Measurements from ENCODE around the gene GOSR1. TPM values are rescaled to one million over a fixed set of nuclear protein-coding genes. Genes with fewer than 3 reads are reported as not detected.
"Not testable (repeated sequence)": the region's sequence is repeated elsewhere in the genome, so short reads cannot be mapped to it uniquely, and the experiment has no call there.

GOSR1 gene
- total RNA-seq, 2 experiments from 2014 or later: 43.2 to 45.6 TPM

DNA sequence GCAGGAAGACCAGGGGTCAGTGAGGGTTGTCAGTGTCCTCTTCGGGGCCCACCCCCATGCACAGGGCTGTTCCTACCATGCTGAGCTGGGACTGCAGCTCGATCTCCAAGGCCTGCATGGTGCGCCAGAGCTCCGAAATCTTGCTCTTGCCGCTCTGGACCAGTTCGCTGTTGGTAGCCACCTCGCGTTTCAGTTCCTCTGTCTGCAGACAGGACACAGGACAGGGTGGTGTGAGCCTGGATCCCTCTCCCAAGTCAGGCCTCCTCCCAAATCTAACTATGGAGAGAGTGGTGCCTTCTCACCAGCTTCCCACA is 90.9 kb downstream of the GOSR1 start:
- Histone ChIP-seq H3K9me3 (ENCODE audit: control insufficient read depth in 1 of 2, insufficient read depth in 1 of 2, low read length in 2 of 2) (no peaks in the 10 kb centered on the region), H3K27ac (ENCODE audit: low read depth in 1 of 2, low read length in 2 of 2) (no peak overlapping the region), H3K4me3 (ENCODE audit: low read length) (no peak overlapping the region), H3K4me1 (ENCODE audit: insufficient read depth, low read length) (no peaks in the 10 kb centered on the region), H3K27me3 (ENCODE audit: control insufficient read depth in 1 of 2, insufficient read depth in 2 of 2, low read length in 2 of 2) (no peaks in the 10 kb centered on the region), H3K36me3 (ENCODE audit: insufficient read depth, low read length) (no peaks in the 10 kb centered on the region)
- no peak overlapping the region for H3K4me3 Mint-ChIP-seq
- DNase-seq (no peak), ATAC-seq (ENCODE audit: poor library complexity) (no peak)
- intact Hi-C loops (cut with DNase I, micrococcal nuclease): no loop called here
- H3K36me3 Mint-ChIP-seq (ENCODE audit: low read depth): no peaks in the 10 kb centered on the region
- POLR2A ChIA-PET: no interaction called here
- TF ChIP-seq, protein P1, sequence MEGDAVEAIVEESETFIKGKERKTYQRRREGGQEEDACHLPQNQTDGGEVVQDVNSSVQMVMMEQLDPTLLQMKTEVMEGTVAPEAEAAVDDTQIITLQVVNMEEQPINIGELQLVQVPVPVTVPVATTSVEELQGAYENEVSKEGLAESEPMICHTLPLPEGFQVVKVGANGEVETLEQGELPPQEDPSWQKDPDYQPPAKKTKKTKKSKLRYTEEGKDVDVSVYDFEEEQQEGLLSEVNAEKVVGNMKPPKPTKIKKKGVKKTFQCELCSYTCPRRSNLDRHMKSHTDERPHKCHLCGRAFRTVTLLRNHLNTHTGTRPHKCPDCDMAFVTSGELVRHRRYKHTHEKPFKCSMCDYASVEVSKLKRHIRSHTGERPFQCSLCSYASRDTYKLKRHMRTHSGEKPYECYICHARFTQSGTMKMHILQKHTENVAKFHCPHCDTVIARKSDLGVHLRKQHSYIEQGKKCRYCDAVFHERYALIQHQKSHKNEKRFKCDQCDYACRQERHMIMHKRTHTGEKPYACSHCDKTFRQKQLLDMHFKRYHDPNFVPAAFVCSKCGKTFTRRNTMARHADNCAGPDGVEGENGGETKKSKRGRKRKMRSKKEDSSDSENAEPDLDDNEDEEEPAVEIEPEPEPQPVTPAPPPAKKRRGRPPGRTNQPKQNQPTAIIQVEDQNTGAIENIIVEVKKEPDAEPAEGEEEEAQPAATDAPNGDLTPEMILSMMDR (IDR thresholded peaks at IDR 0.05): no peak
- no peaks in the 10 kb centered on the region for H3K9me3 Mint-ChIP-seq
- no peak overlapping the region for H3K27ac Mint-ChIP-seq
- H3K27me3 Mint-ChIP-seq: no peaks in the 10 kb centered on the region
- H3K4me1 Mint-ChIP-seq (ENCODE audit: low read depth): no peaks in the 10 kb centered on the region
- CTCF ChIA-PET: no interaction called here

DNA sequence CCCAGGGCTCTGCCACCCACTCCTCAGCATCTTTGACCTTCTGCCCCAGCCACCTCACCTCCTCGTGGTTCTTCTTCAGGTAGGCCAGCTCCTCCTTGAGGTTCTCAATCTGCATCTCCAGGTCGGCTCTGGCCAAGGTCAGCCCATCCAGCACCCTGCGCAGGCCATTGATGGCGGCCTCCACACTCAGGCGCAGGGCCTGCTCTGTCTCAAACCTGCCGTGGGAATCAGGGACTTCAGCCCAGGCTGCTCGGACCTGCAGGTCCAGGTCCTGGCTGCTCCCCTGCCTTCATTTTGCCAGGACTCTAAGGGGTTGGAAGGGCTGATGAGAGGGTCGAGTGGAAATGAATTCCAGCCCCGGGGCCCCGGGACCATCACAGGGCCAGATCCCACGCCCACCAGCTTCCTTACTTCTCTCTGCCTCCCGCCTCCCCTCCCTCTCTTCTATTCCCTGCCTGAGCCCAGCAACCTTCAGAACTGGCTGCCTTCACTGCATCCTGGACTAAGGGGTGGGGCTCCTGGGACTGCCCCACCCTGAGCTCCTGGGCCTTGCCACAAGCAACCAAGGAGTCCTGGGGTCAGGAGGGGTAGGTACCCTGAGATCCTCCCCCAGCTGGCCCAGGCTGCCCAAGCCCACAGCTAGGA is 92.4 kb downstream of the GOSR1 start:
- ATAC-seq (ENCODE audit: poor library complexity); H3K9me3 ChIP-seq (ENCODE audit: control insufficient read depth in 1 of 2, insufficient read depth in 1 of 2, low read length in 2 of 2); CTCF ChIA-PET; intact Hi-C loops (cut with DNase I, micrococcal nuclease); DNase-seq; H3K36me3 ChIP-seq (ENCODE audit: insufficient read depth, low read length); POLR2A ChIA-PET; H3K27me3 ChIP-seq (ENCODE audit: control insufficient read depth in 1 of 2, insufficient read depth in 2 of 2, low read length in 2 of 2); H3K4me3 Mint-ChIP-seq; H3K36me3 Mint-ChIP-seq (ENCODE audit: low read depth); H3K27me3 Mint-ChIP-seq; H3K4me1 Mint-ChIP-seq (ENCODE audit: low read depth); H3K4me1 ChIP-seq (ENCODE audit: insufficient read depth, low read length); H3K27ac Mint-ChIP-seq; H3K9me3 Mint-ChIP-seq; H3K4me3 ChIP-seq (ENCODE audit: low read length); H3K27ac ChIP-seq (ENCODE audit: low read depth in 1 of 2, low read length in 2 of 2): not testable (repeated sequence)

DNA sequence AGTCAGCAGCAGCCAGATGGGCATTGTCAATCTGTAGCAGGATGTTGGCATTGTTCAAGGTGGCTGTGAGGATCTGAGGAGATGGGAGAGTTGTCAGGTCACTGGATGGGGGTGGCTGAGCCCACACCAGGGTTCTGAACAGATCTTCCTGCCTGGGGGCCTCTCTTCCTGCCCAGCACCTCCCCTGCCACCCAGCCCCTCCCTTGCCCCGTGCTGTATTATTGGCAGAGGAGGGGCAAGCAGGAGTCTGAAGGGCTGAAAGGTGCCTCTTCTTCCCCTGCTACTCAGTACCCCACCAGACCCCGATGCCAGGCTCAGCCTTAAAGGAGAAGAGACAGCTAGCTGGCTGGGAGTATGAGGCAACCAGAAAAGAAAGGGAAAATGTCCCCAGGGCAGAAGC is 93.0 kb downstream of the GOSR1 start:
- TF ChIP-seq, protein P1 (IDR thresholded peaks at IDR 0.05): no peak
- no peaks in the 10 kb centered on the region for H3K9me3 ChIP-seq (ENCODE audit: control insufficient read depth in 1 of 2, insufficient read depth in 1 of 2, low read length in 2 of 2)
- H3K27ac Mint-ChIP-seq: no peak overlapping the region
- ATAC-seq (ENCODE audit: poor library complexity) (no peak), DNase-seq (no peak)
- no peaks in the 10 kb centered on the region for H3K4me1 Mint-ChIP-seq (ENCODE audit: low read depth)
- ChIA-PET CTCF (no interaction called here), POLR2A (no interaction called here)
- intact Hi-C loops (cut with DNase I, micrococcal nuclease): no loop called here
- no peak overlapping the region for H3K4me3 ChIP-seq (ENCODE audit: low read length)
- H3K36me3 ChIP-seq (ENCODE audit: insufficient read depth, low read length): no peaks in the 10 kb centered on the region
- no peak overlapping the region for H3K4me3 Mint-ChIP-seq
- no peaks in the 10 kb centered on the region for H3K27me3 Mint-ChIP-seq
- no peak overlapping the region for H3K27ac ChIP-seq (ENCODE audit: low read depth in 1 of 2, low read length in 2 of 2)
- H3K27me3 ChIP-seq (ENCODE audit: control insufficient read depth in 1 of 2, insufficient read depth in 2 of 2, low read length in 2 of 2): no peaks in the 10 kb centered on the region
- no peaks in the 10 kb centered on the region for H3K4me1 ChIP-seq (ENCODE audit: insufficient read depth, low read length)
- H3K9me3 Mint-ChIP-seq: no peaks in the 10 kb centered on the region
- H3K36me3 Mint-ChIP-seq (ENCODE audit: low read depth): no peaks in the 10 kb centered on the region

DNA sequence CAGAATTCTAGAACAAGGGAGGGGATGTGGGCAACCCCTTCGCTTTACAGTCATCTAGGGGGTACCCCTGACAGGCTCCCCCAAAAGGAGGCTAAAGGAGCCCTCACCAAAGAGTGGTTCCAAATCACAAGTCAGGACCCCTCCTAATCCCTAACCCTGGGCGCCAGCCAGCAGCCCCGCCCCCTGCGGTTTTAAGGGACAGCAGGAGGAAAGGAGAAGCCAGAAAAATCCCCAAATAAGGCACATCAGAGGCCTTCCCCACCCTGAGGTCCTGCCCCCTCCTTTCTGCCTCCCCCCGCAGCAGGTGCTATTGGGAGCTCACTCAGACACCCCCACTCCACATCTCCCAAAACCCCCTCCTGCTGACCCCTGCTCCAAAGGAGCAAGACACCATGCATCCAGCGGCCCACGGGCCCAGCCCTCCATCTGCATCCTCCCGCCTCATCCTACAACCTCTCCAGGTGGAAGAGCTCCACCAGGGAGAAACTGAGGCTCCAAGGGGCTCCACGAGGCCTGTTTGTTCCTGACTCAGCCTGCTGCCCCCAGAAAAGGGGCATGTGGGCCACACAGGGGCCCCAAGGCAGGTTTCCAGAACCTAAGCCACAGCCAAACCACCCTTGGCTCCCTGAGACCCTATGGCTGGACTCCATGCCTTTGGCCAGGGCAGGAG is 93.5 kb downstream of the GOSR1 start:
- Mint-ChIP-seq H3K36me3 (ENCODE audit: low read depth) (no peaks in the 10 kb centered on the region), H3K4me1 (ENCODE audit: low read depth) (no peaks in the 10 kb centered on the region), H3K9me3 (no peaks in the 10 kb centered on the region), H3K27ac (no peak overlapping the region), H3K4me3 (no peak overlapping the region), H3K27me3 (no peaks in the 10 kb centered on the region)
- no peaks in the 10 kb centered on the region for H3K4me1 ChIP-seq (ENCODE audit: insufficient read depth, low read length)
- H3K9me3 ChIP-seq (ENCODE audit: control insufficient read depth in 1 of 2, insufficient read depth in 1 of 2, low read length in 2 of 2): no peaks in the 10 kb centered on the region
- POLR2A ChIA-PET: no interaction called here
- TF ChIP-seq, protein P1 (IDR thresholded peaks at IDR 0.05): no peak
- H3K27ac ChIP-seq (ENCODE audit: low read depth in 1 of 2, low read length in 2 of 2): no peak overlapping the region
- DNase-seq: no peak
- no peaks in the 10 kb centered on the region for H3K27me3 ChIP-seq (ENCODE audit: control insufficient read depth in 1 of 2, insufficient read depth in 2 of 2, low read length in 2 of 2)
- no peak for ATAC-seq (ENCODE audit: poor library complexity)
- intact Hi-C loops (cut with DNase I, micrococcal nuclease): no loop called here
- H3K36me3 ChIP-seq (ENCODE audit: insufficient read depth, low read length): no peaks in the 10 kb centered on the region
- CTCF ChIA-PET: no interaction called here
- no peak overlapping the region for H3K4me3 ChIP-seq (ENCODE audit: low read length)

DNA sequence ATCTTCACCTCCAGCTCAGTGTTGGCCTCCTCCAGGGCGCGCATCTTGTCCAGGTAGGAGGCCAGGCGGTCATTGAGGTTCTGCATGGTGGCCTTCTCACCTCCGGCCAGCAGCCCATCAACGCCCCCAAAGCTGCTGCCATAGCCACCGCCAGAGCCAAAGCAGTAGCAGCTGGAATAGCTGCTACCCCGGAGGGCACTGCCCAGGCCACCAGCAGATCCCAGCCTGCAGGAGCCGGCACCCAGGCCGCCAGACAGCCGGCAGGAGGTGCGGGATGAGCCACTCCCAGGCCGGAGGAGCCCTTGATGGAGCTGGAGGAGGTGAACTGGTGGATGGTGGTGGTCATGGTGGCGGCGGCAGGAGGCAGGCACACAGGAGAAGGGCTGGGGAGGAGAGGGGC is 94.2 kb downstream of the GOSR1 start:
- DNase-seq; H3K4me3 ChIP-seq (ENCODE audit: low read length); intact Hi-C loops (cut with DNase I, micrococcal nuclease); H3K4me3 Mint-ChIP-seq; H3K4me1 ChIP-seq (ENCODE audit: insufficient read depth, low read length); H3K36me3 ChIP-seq (ENCODE audit: insufficient read depth, low read length); H3K36me3 Mint-ChIP-seq (ENCODE audit: low read depth); ATAC-seq (ENCODE audit: poor library complexity); POLR2A ChIA-PET; H3K4me1 Mint-ChIP-seq (ENCODE audit: low read depth); H3K9me3 Mint-ChIP-seq; H3K27ac Mint-ChIP-seq; H3K27ac ChIP-seq (ENCODE audit: low read depth in 1 of 2, low read length in 2 of 2); H3K27me3 Mint-ChIP-seq; H3K9me3 ChIP-seq (ENCODE audit: control insufficient read depth in 1 of 2, insufficient read depth in 1 of 2, low read length in 2 of 2); CTCF ChIA-PET; H3K27me3 ChIP-seq (ENCODE audit: control insufficient read depth in 1 of 2, insufficient read depth in 2 of 2, low read length in 2 of 2): not testable (repeated sequence)
